Measurements from ENCODE around the gene ZFAND5. TPM values are rescaled to one million over a fixed set of nuclear protein-coding genes. Genes with fewer than 3 reads are reported as not detected.

The ZFAND5 gene
- total and polyA plus RNA-seq, 10 of the 15 experiments (the other 5 are each of a cell fraction or from before 2014, with no cell fraction given): 22.5 to 107 (median 63.3) TPM

- ChIA-PET POLR2A (interaction anchor here (0.5 kb wide), 1 partner anchor 34 kb away, joined by 7 read pairs; no protein-coding TSS in a partner anchor), CTCF (interaction anchor here (0.8 kb wide), 1 partner anchor 41 kb away, joined by 3 read pairs; no protein-coding TSS in a partner anchor), RAD21 (ENCODE audit: unreplicated experiment) (no interaction called here), SMC1A (ENCODE audit: uncharacterized antibody, unreplicated experiment) (no interaction called here)
- ATAC-seq: no peak
- FAIRE-seq: no peak
- Histone ChIP-seq H2AFZ (ENCODE audit: control insufficient read depth, low read depth, low read length) (no peak overlapping the region), H3K4me2 (ENCODE audit: control insufficient read depth, insufficient read depth) (no peak overlapping the region), H3K4me3 (no peak overlapping the region), H3K27ac (ENCODE audit: control insufficient read depth, insufficient read depth) (no peak overlapping the region), H3K9ac (ENCODE audit: control insufficient read depth, insufficient read depth, low read length) (no peak overlapping the region), H3K79me2 (ENCODE audit: control insufficient read depth, insufficient read depth, low read length) (no peaks in the 10 kb centered on the region), H3K4me1 (ENCODE audit: control insufficient read depth, insufficient read depth, low read length) (no peaks in the 10 kb centered on the region), H3K27me3 (replicated peaks in 1 of 2; ENCODE audit: control insufficient read depth in 2 of 2, insufficient read depth in 2 of 2, low read length in 1 of 2) (no peaks in the 10 kb centered on the region), H4K20me1 (ENCODE audit: control insufficient read depth, insufficient read depth) (no peaks in the 10 kb centered on the region), H3K9me3 (replicated peaks; ENCODE audit: control insufficient read depth, insufficient read depth, low read length) (no peaks in the 10 kb centered on the region; the same call in 2 of the 3 replicates), H3K36me3 (ENCODE audit: control insufficient read depth in 2 of 2, insufficient read depth in 2 of 2, low read length in 1 of 2) (no peaks in the 10 kb centered on the region)
- WGBS (ENCODE audit: insufficient coverage, insufficient replicate concordance, low lambda C conversion rate, missing lambda C conversion rate): 62% methylated on average over 2 of the region's 2 CpGs
- TF ChIP-seq MYC (IDR thresholded peaks at IDR 0.05; ENCODE audit: insufficient read depth, insufficient read length, insufficient replicate concordance, low read length, severe bottlenecking) (no peak), ETV6 (conservative IDR thresholded peaks at IDR 0.05 in 1 of 2, IDR thresholded peaks at IDR 0.05 in 1 of 2; ENCODE audit: borderline replicate concordance in 1 of 2, low read depth in 1 of 2) (no peak), EP300 (IDR thresholded peaks at IDR 0.05; ENCODE audit: borderline replicate concordance in 1 of 2, control insufficient read depth in 1 of 2, low read depth in 2 of 2, low read length in 2 of 2) (no peak), EED (IDR thresholded peaks at IDR 0.05; ENCODE audit: low read depth) (no peak), RAD21 (IDR thresholded peaks at IDR 0.05; ENCODE audit: insufficient read depth, low read depth, low read length) (no peak), HDAC2 (IDR thresholded peaks at IDR 0.05) (no peak), KAT2A (conservative IDR thresholded peaks at IDR 0.05; ENCODE audit: control insufficient read depth, low read depth, low read length) (no peak), SMAD5 (IDR thresholded peaks at IDR 0.05; ENCODE audit: low read depth) (no peak), IKZF1 (conservative IDR thresholded peaks at IDR 0.05) (no peak)
- no TSS peak for BruUV-seq (replicated peaks)
- DNase-seq (ENCODE audit: low read depth, low spot score): no peak
- in situ Hi-C loops (cut with MboI) (no loop called here), intact Hi-C loops (cut with micrococcal nuclease; ENCODE audit: unreplicated experiment) (no loop called here)
These were observed 42.7 kb downstream of the ZFAND5 start for GRCh38 chr9:72322259-72322658.
